ENCODE data around the gene YIPF4. TPM values are rescaled to one million over a fixed set of nuclear protein-coding genes. Genes with fewer than 3 reads are reported as not detected.

The YIPF4 gene
- total RNA-seq, 1 donor from 2014 or later = 52.3 TPM

- H3K79me2 ChIP-seq (ENCODE audit: insufficient read depth, low read length) = peaks cover 41% of the 10 kb centered on the region
- peak overlapping the region; percentile 84 for H2AFZ ChIP-seq (ENCODE audit: low read depth, low read length)
Observed at GRCh38 chr2:32355976-32356680, 78.4 kb downstream of the YIPF4 start.

DNA sequence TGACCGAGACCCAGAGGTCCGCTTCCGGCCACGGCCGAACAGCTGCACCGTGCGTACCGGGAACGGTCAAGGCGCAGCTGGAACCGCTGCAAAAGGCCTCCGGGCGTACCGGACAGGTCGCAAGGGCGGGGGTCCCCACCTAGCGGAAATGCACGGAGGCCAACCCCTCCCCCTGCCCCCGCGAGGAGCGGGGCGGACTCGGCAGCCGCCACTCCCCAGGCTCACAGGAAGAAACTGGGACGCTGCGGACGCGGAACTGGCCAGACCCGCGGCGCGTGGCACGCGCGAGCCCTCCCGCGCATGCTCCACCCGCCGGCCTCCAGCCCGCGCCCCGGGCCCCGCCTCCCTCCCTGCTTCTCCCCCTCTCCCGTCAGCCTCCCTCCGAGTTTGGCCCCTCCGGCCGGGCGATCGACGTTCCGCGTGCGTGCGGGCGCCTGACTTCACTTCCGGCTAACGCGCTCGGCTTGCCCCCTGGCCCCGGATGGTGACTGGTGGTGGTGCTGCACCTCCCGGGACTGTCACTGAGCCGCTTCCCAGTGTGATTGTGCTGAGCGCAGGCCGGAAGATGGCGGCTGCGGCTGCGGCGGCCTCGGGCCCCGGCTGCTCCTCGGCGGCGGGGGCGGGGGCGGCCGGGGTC, 79.1 kb downstream of the YIPF4 start, which contains the start of gene BIRC6:
TSS of gene BIRC6 (plus strand) at position 343 of the 637 bp plus-strand sequence. CDS start at position 482, 139 bp downstream.
- no peak for FAIRE-seq
- H3K9me3 ChIP-seq (ENCODE audit: insufficient read depth, low read depth, low read length) = no peaks in the 10 kb centered on the region
- TF ChIP-seq CTCF (IDR thresholded peaks at IDR 0.05; ENCODE audit: insufficient read depth, low read depth, low read length) (no peak), EZH2 (IDR thresholded peaks at IDR 0.05; ENCODE audit: insufficient read depth, low read length) (no peak)
- peak within 1 kb of the TSS; percentile 98 for H3K9ac ChIP-seq (ENCODE audit: low read length)
- H3K79me2 ChIP-seq (ENCODE audit: insufficient read depth, low read length) = peaks cover 48% of the 10 kb centered on the region
- no peaks in the 10 kb centered on the region for H3K27me3 ChIP-seq (ENCODE audit: insufficient read depth, low read length)
- peak within 1 kb of the TSS; percentile 84 for H2AFZ ChIP-seq (ENCODE audit: low read depth, low read length)
- DNase-seq (ENCODE audit: low read depth) = peak; percentile 92
- Mint-ChIP-seq H3K4me1 (ENCODE audit: low read depth, unreplicated experiment) (peaks cover 22% of the 10 kb centered on the region), H3K27ac (ENCODE audit: unreplicated experiment) (peak within 1 kb of the TSS; percentile 97), H3K36me3 (ENCODE audit: low read depth, unreplicated experiment) (peaks cover 2% of the 10 kb centered on the region), H3K9me3 (ENCODE audit: unreplicated experiment) (no peaks in the 10 kb centered on the region), H3K27me3 (ENCODE audit: low read depth, unreplicated experiment) (no peaks in the 10 kb centered on the region), H3K4me3 (ENCODE audit: unreplicated experiment) (peak within 1 kb of the TSS; percentile 92)
- peak within 1 kb of the TSS; percentile 90 for H3K4me2 ChIP-seq (ENCODE audit: low read length)
- H3K36me3 ChIP-seq (ENCODE audit: insufficient read depth, low read length) = no peaks in the 10 kb centered on the region
- peaks cover 36% of the 10 kb centered on the region for H4K20me1 ChIP-seq (ENCODE audit: insufficient read depth, low read length)
- peak within 1 kb of the TSS; percentile 91 for H3K4me3 ChIP-seq (ENCODE audit: insufficient read depth, low read depth, low read length)
- H3K27ac ChIP-seq (ENCODE audit: low read depth, low read length) = peak within 1 kb of the TSS; percentile 90
- H3K4me1 ChIP-seq (ENCODE audit: insufficient read depth, low read length) = peaks cover 7% of the 10 kb centered on the region

More at GRCh38 chr2:32355976-32356680, 78.4 kb downstream of the YIPF4 start:
- peak overlapping the region; percentile 90 for H3K27ac ChIP-seq (ENCODE audit: low read depth, low read length)
- no peak for TF ChIP-seq EZH2 (IDR thresholded peaks at IDR 0.05; ENCODE audit: insufficient read depth, low read length)
- no peak for TF ChIP-seq CTCF (IDR thresholded peaks at IDR 0.05; ENCODE audit: insufficient read depth, low read depth, low read length)
- H3K9me3 ChIP-seq (ENCODE audit: insufficient read depth, low read depth, low read length) = no peaks in the 10 kb centered on the region
- peak overlapping the region; percentile 97 for H3K27ac Mint-ChIP-seq (ENCODE audit: unreplicated experiment)
- no peaks in the 10 kb centered on the region for H3K27me3 Mint-ChIP-seq (ENCODE audit: low read depth, unreplicated experiment)
- H3K4me2 ChIP-seq (ENCODE audit: low read length) = peak overlapping the region; percentile 90
- peak overlapping the region; percentile 98 for H3K9ac ChIP-seq (ENCODE audit: low read length)
- peaks cover 7% of the 10 kb centered on the region for H3K4me1 ChIP-seq (ENCODE audit: insufficient read depth, low read length)
- peaks cover 22% of the 10 kb centered on the region for H3K4me1 Mint-ChIP-seq (ENCODE audit: low read depth, unreplicated experiment)
- H3K9me3 Mint-ChIP-seq (ENCODE audit: unreplicated experiment) = no peaks in the 10 kb centered on the region
- DNase-seq (ENCODE audit: low read depth) (peak; percentile 47), FAIRE-seq (no peak)
- peak overlapping the region; percentile 91 for H3K4me3 ChIP-seq (ENCODE audit: insufficient read depth, low read depth, low read length)
- H3K36me3 ChIP-seq (ENCODE audit: insufficient read depth, low read length) = no peaks in the 10 kb centered on the region
- H3K27me3 ChIP-seq (ENCODE audit: insufficient read depth, low read length) = no peaks in the 10 kb centered on the region
- peaks cover 29% of the 10 kb centered on the region for H4K20me1 ChIP-seq (ENCODE audit: insufficient read depth, low read length)
- peak overlapping the region; percentile 91 for H3K4me3 Mint-ChIP-seq (ENCODE audit: unreplicated experiment)
- peaks cover 2% of the 10 kb centered on the region for H3K36me3 Mint-ChIP-seq (ENCODE audit: low read depth, unreplicated experiment)
